GM18520 (cell line): ENCODE results near the gene DSCAML1.

Experiments used
- ATAC-seq: cut with Tn5 transposase; IDR thresholded peaks from one replicate; pipeline ENCODE4 v1.9.1; 2021; ENCODE audit not compliant: unreplicated experiment

The DSCAML1 gene

GRCh38 chr11:117511483-117511930 lies 285.5 kb downstream of the DSCAML1 start:
- ATAC-seq, result no peak

- no peak for ATAC-seq
Observed at GRCh38 chr11:117510646-117511045, 286.4 kb downstream of the DSCAML1 start.

- no peak for ATAC-seq
Observed at GRCh38 chr11:117509543-117509942, 287.5 kb downstream of the DSCAML1 start.

GRCh38 chr11:117506971-117507370 lies 290.0 kb downstream of the DSCAML1 start:
- ATAC-seq, result no peak

GRCh38 chr11:117505285-117505970 lies 291.6 kb downstream of the DSCAML1 start:
- ATAC-seq, result no peak

- no peak for ATAC-seq
Observed at GRCh38 chr11:117502779-117503100, 294.3 kb downstream of the DSCAML1 start.

- no peak for ATAC-seq
Observed at GRCh38 chr11:117502015-117502778, 294.8 kb downstream of the DSCAML1 start.

GRCh38 chr11:117501237-117501898 lies 295.6 kb downstream of the DSCAML1 start:
- ATAC-seq, result no peak

- ATAC-seq, result no peak
Observed at GRCh38 chr11:117498791-117499190, 298.2 kb downstream of the DSCAML1 start.

GRCh38 chr11:117497206-117497951 lies 299.6 kb downstream of the DSCAML1 start:
- no peak for ATAC-seq

- no peak for ATAC-seq
Observed at GRCh38 chr11:117495357-117495756, 301.7 kb downstream of the DSCAML1 start.

GRCh38 chr11:117492578-117493251 lies 304.3 kb downstream of the DSCAML1 start:
- ATAC-seq, result no peak

GRCh38 chr11:117490911-117491310 lies 306.1 kb downstream of the DSCAML1 start:
- no peak for ATAC-seq

GRCh38 chr11:117489999-117490679 lies 306.9 kb downstream of the DSCAML1 start:
- ATAC-seq, result no peak

GRCh38 chr11:117488996-117489952 lies 307.7 kb downstream of the DSCAML1 start:
- ATAC-seq, result no peak

GRCh38 chr11:117486059-117486458 lies 311.0 kb downstream of the DSCAML1 start:
- no peak for ATAC-seq

- no peak for ATAC-seq
Observed at GRCh38 chr11:117484156-117484555, 312.9 kb downstream of the DSCAML1 start.

- no peak for ATAC-seq
Observed at GRCh38 chr11:117483372-117483771, 313.6 kb downstream of the DSCAML1 start.

- ATAC-seq, result no peak
Observed at GRCh38 chr11:117482881-117483280, 314.1 kb downstream of the DSCAML1 start.
